ENCODE data around the gene MGLL. TPM values are rescaled to one million over a fixed set of nuclear protein-coding genes. Genes with fewer than 3 reads are reported as not detected.

MGLL gene
- total RNA-seq, 1 experiment from 2014 or later, result 2.0 TPM

DNA sequence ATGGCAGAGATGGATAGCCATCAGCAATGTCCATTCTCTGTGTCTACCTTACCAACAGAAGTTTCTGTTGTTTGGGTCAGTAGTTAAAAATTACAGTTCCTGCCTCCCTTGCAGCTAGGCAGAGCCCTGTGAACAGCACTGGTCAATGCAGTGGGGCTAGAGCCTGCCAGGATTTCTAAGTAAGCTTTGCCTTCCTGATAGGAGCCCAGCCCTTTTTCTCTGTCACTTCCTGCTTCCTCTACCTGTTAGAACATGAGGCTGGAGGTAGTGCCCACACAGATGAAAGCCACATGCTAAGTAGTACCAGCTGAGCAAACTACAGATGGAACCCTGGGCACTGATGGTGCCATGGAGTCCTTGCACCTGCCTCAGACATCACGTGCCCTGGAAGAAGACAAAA lies 45.0 kb downstream of the MGLL start:
- no peak for DNase-seq (ENCODE audit: extremely low read depth, low read depth)

DNA sequence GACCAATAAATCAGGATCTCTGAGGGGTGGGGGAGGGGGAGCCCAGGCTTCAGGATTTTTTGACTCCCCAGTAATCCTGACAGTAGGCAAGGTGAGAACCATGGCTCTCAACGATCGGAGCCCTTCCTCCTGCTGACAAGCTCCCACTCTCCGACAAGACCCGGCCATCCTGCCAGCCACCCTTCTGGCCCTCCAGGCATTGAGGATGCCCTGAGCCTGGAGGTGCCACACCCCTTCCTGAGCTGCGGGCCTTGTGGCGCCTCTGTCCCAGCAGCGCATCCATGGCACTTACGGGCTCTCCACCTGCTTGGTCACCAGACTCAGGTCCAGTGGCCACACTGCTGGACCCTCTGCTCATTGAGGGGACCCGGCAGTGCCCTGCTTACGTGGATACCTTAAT lies 46.0 kb downstream of the MGLL start:
- DNase-seq (ENCODE audit: extremely low read depth, low read depth), result no peak

DNA sequence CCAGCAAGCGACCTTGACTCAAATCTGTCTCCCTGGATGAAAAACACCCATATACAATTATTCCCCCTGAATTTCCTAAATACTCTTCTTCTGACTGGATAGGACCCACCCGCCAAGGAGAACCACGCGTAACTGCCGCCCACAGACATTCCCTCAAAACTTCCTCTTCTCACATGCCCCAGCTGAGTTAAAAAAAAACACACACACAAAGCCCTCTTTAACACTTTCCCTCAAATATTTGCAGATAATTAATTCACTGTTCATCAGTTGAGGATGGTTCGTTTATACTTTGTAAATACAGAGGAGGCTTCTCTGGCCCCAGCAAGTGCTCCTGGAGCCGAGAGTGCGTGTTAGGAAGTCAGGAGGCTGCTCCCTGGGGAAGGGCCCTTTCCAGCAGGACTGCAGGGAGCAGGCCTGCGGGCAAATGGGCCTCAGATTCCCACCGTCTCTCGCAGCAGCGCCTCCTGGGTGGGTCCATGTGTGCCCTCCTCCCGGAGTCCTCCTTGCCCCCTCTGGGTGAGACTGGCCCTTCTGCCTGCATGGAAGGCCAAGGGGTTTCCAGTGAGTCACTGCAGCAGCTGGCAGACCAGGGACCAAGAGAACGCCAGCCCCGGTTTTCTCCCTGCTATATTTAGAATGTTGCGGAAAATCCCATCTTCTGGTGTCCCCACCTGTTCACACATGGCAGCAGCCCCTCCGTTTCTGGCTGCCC lies 46.8 kb downstream of the MGLL start:
- DNase-seq (ENCODE audit: extremely low read depth, low read depth), result no peak

DNA sequence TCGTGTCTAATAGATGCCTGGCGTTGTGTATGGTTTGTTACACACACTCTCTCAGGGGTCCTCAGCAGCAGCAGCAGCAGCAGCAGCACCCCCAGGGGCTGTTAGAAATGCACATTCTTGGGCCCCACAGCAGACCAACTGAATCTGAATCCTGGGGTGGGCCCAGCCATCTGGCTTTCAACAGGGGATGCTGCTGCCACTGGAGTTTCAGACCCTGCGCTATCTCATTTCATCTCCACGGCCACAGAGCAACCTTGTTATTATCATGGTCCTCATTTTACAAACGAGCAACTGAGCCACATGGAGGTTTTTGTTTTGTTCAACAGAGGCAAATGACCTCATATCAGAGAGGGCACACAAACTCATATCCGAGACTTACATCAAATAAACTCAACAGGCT lies 47.7 kb downstream of the MGLL start:
- no peak for DNase-seq (ENCODE audit: extremely low read depth, low read depth)

DNA sequence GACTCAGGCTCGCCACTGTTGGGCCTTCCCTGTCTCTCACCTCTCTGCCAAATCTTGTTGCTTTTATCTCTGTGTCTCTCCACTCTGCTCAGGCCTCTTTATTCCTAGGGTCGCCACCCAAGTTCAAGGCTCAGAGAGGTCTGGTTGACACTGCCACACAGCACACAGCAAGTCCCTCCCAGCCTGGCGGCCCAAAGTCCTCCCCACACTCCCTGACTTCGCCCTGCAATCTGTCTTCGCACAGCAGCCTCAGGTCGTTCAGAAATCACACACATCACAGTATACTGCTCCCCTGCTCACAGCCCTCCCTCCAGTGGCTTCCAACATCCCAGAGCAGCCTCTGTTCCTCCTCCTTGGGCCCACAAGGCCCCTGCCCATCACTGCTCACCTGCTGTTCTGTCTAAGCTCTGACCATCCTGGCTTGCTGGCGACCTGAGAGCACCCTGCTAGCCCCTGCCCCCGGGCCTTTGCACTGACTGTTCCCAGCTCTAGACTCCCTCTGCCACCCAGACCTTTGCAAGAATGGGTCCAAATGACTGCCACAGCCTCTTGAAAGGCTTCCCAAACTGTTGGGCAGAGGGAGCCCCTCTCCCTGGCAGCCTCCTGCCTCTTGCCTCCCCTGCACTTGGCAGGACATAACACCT lies 48.4 kb downstream of the MGLL start:
- no peak for DNase-seq (ENCODE audit: extremely low read depth, low read depth)

DNA sequence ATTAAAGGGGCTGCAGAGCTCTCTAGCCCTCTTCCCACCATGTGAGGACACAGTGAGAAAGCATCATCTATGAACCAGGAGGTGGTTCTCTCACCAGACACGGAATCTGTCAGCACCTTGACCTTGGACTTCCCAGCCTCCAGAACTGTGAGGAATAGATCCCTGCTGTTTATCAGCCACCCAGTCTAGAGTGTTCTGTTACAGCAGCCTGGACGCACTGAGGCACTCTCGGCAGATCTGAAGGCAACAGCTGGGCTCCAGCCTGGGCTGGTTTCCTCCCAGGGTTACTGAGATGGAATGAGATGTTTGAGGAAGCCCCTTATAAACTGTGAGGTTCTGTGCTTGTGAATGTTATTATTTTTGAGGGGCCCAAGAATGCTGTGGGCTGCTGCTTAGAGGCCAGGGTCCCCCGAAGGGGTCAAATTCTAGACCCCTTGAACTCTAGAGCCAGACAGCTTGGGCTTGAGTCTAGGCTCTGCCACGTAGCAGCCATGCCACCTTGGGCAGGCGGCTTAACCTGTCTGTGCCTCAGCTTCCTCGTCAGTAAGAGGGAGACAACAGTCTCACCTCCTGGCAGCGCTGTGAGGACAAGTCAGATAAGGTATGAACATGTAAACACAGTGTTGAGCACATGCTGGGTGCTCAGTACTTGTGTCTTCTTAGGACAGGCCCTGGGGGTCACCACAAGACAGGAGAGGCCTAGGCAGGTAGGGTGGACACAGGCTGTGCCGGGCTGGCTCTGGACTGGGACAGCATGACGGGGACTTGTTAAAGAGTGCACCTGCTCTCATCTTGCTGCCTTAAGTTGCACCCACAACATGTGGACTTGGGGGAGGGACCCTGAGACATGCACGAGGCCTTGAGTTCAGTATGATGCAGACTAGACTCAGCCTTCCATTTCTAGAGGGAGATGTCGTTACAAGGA lies 49.2 kb downstream of the MGLL start:
- DNase-seq (ENCODE audit: extremely low read depth, low read depth), result no peak

DNA sequence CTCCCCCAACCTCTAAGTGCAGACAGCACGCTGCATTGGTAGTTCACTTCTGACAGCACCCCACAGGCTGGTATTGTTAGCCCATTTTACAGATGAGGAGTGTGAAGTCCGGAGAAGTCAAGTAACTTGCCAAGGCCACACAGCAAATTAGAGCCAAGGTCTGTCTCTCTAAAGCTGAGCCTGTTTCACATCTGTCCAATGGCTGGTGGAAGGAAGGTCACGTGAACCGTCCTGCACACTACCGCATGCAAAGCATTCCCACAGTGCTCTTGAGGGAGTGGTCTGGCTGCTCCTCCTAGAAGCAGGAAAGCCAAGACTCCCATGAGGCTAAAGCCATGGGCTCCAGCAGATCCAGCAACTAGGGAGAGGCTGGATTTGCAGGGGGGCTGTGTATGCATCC lies 50.0 kb downstream of the MGLL start:
- no peak for DNase-seq (ENCODE audit: extremely low read depth, low read depth)

DNA sequence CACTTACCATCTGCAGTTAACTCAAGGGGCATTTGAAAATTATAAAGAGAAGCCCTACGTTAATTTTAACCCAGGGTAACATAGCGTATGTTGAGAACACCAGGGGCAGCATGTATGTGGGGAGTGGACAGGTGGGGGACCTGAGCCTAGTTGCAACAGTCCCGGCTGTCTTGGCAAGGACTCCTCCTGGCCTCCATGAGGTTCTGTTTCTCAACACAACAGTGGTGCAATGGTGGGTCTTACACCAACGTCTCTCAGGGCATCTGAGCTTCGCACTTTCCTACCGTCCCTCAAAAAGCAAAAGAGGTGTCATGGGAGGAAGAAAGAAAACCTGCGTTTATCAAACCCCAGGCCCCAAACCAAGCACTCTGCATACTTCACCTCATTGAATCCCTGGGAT lies 50.6 kb downstream of the MGLL start:
- no peak for DNase-seq (ENCODE audit: extremely low read depth, low read depth)

DNA sequence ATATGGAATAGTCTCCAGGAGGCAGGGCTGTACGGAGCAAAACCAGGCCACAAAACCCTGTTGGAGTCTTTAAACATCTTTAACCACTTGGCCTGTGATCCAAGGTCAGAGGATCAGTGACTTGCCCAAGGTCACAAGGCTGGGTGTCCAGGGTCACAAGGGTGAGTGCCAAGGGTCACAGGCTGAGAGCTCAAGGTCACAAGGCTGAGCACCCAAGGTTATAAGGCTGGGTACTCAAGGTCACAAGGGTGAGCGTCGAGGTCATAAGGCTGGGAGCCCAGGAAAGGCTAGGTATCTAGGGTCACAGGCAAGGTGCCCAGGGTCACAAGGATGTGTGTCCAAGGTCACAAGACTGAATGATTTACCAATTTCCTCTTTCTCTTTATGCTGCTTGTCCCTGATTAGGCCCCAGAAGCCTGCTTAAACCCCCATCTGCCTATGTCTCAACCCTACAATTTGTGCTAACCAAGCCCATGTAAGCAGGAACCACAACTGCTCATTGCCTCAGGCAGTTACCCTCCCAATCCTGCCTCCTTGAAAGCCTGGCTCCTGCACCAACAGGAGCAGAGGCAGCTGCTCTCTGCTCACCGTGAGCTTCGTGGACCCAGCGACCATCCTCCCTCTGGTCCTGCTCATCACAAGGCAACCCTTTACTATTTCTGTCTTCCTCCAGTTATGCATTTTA lies 51.5 kb downstream of the MGLL start:
- DNase-seq (ENCODE audit: extremely low read depth, low read depth), result no peak

DNA sequence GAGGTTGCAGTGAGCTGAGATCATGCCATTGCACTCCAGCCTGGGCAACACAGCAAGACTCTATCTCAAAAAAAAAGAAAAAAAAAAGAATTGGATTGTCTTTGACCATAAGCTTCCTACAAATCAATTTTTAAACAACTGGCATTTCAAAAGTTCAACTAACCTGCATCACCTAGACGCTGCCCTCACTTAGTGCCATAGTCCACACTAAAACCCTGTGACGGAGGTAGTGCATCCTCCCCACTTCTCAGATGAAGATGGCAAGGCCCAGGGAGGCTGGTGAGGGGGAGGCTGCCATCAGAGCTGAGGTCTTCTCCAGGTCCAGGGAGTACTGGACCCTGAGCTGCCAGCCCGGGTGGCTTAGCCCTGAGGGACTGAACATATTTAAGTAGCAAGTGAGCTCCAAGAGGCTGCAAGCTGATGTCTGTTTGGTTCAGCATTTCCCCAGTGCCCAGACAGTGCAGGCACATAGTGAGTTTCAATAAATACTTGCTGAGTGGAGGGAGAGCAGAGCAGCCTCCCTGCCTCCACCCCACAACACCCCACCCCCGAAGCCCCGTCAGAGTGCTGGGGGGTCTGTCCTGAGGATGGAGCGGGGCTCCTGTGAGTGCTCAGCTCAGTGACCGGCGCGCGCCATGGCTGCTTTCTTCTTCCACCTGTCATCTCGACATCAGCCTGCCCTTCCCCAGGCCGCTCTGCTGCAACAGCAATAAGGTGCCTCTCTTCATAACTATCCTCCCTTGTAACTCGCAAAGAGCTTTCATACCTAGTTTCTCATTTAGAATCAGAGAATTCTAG lies 52.8 kb downstream of the MGLL start:
- no peak for DNase-seq (ENCODE audit: extremely low read depth, low read depth)

DNA sequence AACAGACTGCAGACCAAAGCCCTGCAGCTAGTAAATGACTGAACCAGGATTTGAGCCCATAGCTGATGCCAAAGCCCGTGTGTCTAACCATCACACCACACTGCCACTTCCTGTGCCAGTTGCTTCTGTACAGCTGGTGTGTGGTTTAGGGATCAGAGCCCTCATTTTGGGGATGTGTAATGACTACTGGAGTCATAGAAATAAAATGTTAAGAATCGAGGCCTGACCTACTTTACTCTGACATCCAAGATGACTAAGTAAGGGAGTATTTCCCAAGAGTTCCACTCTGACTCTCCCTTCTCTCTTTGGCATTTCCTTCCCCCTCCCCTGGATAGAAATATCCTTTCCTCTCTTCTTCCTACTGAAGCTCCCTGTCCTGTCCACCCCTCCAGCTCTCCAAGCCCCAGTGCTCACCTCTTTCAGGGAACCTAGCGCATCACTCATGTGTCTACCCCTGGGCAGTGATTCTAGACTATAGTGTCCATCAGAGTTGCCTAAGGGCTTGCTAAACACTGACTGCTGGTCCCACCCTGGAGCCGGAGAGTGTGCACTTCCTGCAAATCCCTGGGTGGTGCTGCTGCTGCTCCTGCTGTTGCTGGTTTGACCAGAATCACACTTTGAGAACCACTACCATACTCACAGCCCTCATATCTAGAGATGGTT lies 53.8 kb downstream of the MGLL start:
- no peak for DNase-seq (ENCODE audit: extremely low read depth, low read depth)

DNA sequence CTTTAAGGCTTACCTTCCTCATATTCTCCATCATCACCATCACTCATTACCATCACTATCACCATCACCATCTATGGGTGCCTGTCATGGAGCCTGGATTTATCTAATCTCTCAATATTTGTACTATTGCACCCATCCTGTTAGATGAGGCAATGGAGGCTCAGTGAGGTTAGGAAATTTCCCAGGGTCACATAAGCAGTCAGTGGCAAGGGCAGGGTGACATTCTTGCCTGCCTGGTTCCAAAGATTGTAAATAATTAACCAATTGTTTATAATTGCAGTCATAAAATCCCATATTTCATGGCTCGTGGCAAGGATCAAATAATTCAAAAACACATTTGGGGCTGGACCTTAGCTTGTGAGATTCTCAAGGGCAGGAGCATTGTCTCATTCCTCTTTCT lies 55.2 kb downstream of the MGLL start:
- no peak for DNase-seq (ENCODE audit: extremely low read depth, low read depth)

DNA sequence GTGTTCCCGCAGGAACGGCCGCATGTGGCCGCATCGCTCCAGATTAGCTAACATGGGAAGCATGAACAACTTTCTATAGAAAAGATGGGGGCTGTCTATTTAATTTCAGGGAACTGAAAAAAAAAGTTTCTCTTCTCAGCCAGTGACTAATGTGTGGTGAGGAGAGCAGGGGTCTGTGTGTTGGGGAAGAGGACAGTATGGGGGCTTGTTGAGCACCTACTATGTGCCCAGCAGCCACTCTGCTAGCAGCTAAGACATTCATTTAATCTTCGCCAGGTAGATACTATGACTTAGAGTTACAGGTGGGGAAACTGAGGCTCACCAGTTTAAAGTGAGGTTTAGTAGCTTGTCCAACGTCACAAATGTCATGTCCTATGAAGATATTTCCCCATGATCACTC lies 56.6 kb downstream of the MGLL start:
- DNase-seq (ENCODE audit: extremely low read depth, low read depth), result no peak

DNA sequence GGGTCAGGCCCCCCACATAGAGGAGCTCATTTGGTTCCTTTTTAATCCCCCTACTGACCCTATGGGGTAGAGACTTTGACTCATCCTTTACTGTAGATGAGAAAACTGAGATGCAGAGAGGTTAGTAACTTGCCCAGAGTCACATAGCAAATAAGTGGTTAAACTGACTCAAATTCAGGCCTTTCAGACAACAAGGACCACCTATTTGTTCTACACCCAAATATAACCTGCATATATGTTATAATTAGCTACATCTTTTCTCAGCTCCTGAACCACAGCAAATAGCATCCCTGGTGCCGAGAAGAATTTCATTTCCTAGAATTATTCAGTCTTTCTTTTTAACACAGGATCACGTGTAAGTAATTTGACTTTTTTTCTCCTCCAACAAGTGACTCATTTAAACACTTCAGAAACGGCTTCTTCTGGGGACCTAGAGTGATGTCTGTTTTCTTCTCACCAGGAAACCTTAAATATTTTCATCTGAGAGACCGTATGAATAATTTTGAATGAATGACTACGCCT lies 57.4 kb downstream of the MGLL start:
- DNase-seq (ENCODE audit: extremely low read depth, low read depth), result no peak

DNA sequence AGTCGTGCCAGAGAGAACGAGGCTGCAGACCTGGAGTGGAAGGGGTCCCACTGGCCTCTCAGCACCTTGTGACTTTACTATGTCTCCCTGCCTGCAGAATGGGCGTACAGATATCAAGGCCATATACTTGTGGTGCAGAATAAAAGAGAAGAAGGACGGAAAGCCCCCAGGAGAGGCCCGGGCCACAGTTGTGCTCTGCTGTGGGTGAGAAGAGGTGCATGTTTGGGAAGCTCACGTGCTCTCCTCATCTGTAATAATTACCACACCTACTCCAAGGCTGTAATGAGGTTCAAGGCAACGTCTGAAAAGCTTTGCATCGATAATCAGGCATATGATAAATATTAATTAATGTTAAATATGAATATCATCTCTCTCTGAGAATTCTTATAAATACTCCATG lies 58.0 kb downstream of the MGLL start:
- no peak for DNase-seq (ENCODE audit: extremely low read depth, low read depth)

DNA sequence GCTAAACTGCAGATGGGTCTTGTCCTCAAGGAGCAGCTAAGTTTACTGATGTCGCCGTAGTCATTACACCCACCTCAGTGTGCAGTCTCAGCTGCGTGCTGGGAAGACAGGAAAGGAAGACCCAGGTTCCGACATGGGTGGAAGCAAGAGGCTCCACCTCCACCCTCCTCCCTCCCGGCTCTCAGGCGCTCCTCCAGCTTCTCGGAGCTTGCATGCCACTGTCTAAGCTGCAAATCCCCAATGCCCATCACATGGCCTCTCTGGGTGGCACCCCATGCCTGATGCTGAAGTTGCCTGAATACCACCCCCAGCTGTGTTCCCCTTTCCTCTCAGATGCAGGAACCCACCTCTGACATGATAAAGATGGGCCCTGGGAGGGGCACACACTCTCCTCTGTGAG lies 58.5 kb downstream of the MGLL start:
- DNase-seq (ENCODE audit: extremely low read depth, low read depth), result no peak

DNA sequence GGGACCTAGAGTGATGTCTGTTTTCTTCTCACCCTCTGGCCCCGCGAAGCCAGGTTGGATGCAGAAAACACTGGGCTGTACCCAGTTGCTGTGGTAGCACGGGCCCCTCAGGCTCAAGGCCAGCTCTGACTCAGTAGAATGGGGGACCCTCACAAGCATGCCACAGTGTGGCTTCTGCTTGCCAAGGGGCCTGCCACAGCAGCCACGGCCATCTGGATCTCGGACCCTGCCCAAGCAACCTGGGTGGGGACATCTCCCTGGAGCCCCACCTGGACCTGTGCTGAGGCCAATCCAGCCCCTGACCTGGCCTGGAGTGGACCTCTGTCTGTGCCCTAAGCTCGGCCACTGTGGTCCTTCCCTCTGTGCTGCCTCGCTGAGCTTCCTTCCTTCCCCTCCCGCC lies 59.0 kb downstream of the MGLL start:
- no peak for DNase-seq (ENCODE audit: extremely low read depth, low read depth)

DNA sequence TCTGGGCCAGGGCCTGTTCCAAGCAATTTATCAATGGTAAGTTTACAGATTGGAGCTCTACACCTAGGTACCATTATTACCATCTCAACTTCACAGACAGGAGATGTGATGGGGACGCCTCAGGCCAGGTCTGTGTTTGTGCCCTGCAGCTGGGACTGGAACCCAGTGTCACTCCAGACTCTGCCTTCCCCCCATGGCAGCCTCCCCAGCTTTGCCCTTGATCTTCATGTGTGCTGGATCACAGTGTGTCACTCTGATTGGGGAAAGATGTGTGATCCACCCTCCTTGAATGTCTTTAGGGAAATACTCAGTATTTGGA lies 59.6 kb downstream of the MGLL start:
- no peak for DNase-seq (ENCODE audit: extremely low read depth, low read depth)

DNA sequence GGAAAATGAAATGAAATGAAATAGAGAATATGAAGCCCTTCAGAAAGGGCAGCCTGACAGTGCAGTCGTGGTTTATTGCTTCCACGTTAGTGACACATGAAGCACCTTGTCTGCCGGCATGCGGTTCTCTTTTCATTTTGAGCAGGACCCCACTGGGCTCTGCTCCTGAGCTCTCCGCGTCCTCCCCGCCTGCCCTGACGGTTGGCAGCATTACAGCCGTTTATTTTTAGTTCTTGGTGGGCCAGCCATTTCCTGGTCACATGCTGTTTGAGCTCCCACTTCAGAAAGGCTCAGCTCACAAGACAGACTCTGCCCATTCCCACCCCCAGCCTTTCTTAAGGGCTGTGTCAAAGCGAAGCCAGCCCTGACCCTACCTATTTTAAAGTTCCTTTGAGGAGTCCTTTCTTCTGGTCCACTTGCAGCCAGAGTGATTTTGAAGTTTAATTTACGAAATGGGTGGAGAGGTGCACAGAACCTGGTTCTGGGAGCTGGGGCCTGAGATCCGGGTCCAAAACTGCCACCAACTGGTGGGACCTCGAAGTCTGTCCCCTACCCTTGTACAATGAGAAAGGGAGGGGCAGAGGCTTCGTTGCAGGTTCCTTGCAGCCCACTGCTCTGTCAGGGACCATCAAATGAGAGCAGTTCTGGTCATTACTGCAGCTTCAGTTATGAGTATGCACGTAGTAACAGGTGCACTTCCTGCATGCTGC lies 60.1 kb downstream of the MGLL start:
- no peak for DNase-seq (ENCODE audit: extremely low read depth, low read depth)
